Panc1 (cell line): ENCODE data around the gene GALNT13. TPM values are rescaled to one million over a fixed set of nuclear protein-coding genes. Genes with fewer than 3 reads are reported as not detected.

Experiments
- ATAC-seq: fragments of 200-7000 bp; cut with Tn5 transposase; 2 replicates; pipeline ENCODE4 v1.9.1; 2020; ENCODE audit warnings: mild to moderate bottlenecking, moderate library complexity
- BruUV-seq: library from RNA; stranded (reverse); fragments of 400-500 nt; replicated peaks from 2 replicates; lab custom pipeline; 2021; lab: Mats Ljungman, UMichigan
- CTCF ChIA-PET: fragments of 300-600 bp; sonication (Branson Sonifier 250); formaldehyde crosslinking; loops from one replicate; lab custom pipeline; 2022; ENCODE audit warnings: antibody characterized with exemption; lab: Charles Lee
- POLR2A ChIA-PET: fragments of 300-600 bp; sonication (Branson Sonifier 250); formaldehyde crosslinking; loops from one replicate; lab custom pipeline; 2022; ENCODE audit warnings: antibody characterized with exemption; lab: Charles Lee
- DNase-seq: peaks from one replicate; pipeline ENCODE4 v3.0.0-alpha.2; 2010; ENCODE audit warnings: low read depth, low spot score
- H3K27ac ChIP-seq: 2 replicates; pipeline ENCODE4 v1.5.1; 2011; ENCODE audit warnings: mild to moderate bottlenecking, low read length, inconsistent platforms
- H3K27me3 ChIP-seq: fragments of 200-500 bp; sonication (Bioruptor generic); 2 replicates; pipeline ENCODE4 v1.6.0; 2014; ENCODE audit warnings: low read length, inconsistent platforms; ENCODE audit not compliant: control insufficient read depth, insufficient read depth
- H3K36me3 ChIP-seq: fragments of 200-500 bp; sonication (Bioruptor generic); 2 replicates; pipeline ENCODE4 v1.5.1; 2014; ENCODE audit warnings: inconsistent platforms, mild to moderate bottlenecking, low read length, moderate library complexity; ENCODE audit not compliant: control insufficient read depth, insufficient read depth
- H3K4me1 ChIP-seq: 2 replicates; pipeline ENCODE4 v1.5.1; 2011; ENCODE audit warnings: inconsistent platforms, mild to moderate bottlenecking, low read length, moderate library complexity; ENCODE audit not compliant: control insufficient read depth, insufficient read depth
- H3K4me3 ChIP-seq, 2 experiments: 2 replicates each; pipeline ENCODE4 v1.5.1; 2011 to 2012; ENCODE audit warnings: low read depth in 2 of 2, low read length in 2 of 2, mild to moderate bottlenecking in 2 of 2, inconsistent platforms in 1 of 2, moderate library complexity in 1 of 2
- H3K9me3 ChIP-seq: fragments of 200-500 bp; sonication (Bioruptor generic); 2 replicates; pipeline ENCODE4 v1.5.1; 2014; ENCODE audit warnings: low read depth, mild to moderate bottlenecking, inconsistent platforms, low read length, moderate library complexity; ENCODE audit not compliant: control insufficient read depth, insufficient read depth
- CTCF ChIP-seq: fragments of 450-650 bp; IDR thresholded peaks from 2 replicates; pipeline ENCODE4 v1.5.1; 2017; ENCODE audit warnings: mild to moderate bottlenecking
- POLR2AphosphoS5 ChIP-seq: IDR thresholded peaks from 2 replicates; pipeline ENCODE4 v1.6.1; 2012; ENCODE audit warnings: mild to moderate bottlenecking, low read depth, low read length, moderate library complexity
- REST ChIP-seq, 2 experiments: IDR thresholded peaks; 2 replicates each; pipeline ENCODE4 v1.6.1; 2011 to 2012; ENCODE audit warnings: low read depth in 2 of 2, control low read depth in 1 of 2, low read length in 1 of 2, mild to moderate bottlenecking in 1 of 2, moderate library complexity in 1 of 2; ENCODE audit not compliant: insufficient read depth in 1 of 2
- SIN3A ChIP-seq: IDR thresholded peaks from 2 replicates; pipeline ENCODE4 v1.6.1; 2012; ENCODE audit warnings: low read depth, mild to moderate bottlenecking, low read length, moderate library complexity, borderline replicate concordance; ENCODE audit not compliant: insufficient read depth
- TCF7L2 ChIP-seq: IDR thresholded peaks from 2 replicates; pipeline ENCODE4 v1.6.1; 2011; ENCODE audit warnings: mild to moderate bottlenecking, low read depth, low read length, inconsistent platforms
- in situ Hi-C: cut with HindIII; loops from 2 replicates; pipeline ENCODE4 v1.10.0; 2016; ENCODE audit warnings: low sequenced_read_pairs, low pct_unique_long_range_greater_than_20kb
- intact Hi-C: fragments of 100-400 bp; cut with micrococcal nuclease; formaldehyde crosslinking; loops from one replicate; pipeline ENCODE4 v1.10.0; 2022; ENCODE audit not compliant: unreplicated experiment
- total RNA-seq: library from RNA; stranded (reverse); gene quantifications from one replicate; pipeline ENCODE4 v1.2.1, GENCODE V29; 2021; ENCODE audit not compliant: unreplicated experiment

The GALNT13 gene
- total RNA-seq, 1 experiment from 2014 or later: not detected

DNA sequence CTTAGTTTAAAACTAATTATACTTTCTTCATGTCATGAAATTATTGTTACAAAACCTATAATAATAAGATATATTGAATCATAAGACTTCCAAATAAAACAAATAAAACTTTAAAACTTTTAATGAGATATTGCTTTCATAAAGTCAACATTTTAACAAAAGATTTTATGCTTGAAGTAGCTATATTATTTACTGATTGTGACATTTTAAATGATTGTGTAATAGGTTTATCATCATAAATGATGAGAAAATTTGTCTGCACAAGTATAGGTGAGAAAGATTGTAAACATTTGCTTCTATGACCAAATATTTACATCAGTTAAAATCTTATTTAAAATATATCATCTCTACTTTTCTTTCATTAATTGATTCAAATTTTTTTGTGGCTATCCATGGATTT is 5.1 kb upstream of the GALNT13 start:
- DNase-seq (no peak), ATAC-seq (no peak)
- Histone ChIP-seq H3K4me3 (no peak overlapping the region), H3K27ac (no peak overlapping the region), H3K9me3 (no peaks in the 10 kb centered on the region), H3K36me3 (no peaks in the 10 kb centered on the region; the same call in 1 of the 2 replicates), H3K4me1 (no peaks in the 10 kb centered on the region), H3K27me3 (no peaks in the 10 kb centered on the region)
- intact Hi-C loops (no loop called here), in situ Hi-C loops (no loop called here)
- no TSS peak for BruUV-seq
- ChIA-PET CTCF (no interaction called here), POLR2A (no interaction called here)
- TF ChIP-seq REST (IDR thresholded peaks at IDR 0.05; ENCODE audit: insufficient read depth in 1 of 2, low read depth in 2 of 2, low read length in 1 of 2): no peak

DNA sequence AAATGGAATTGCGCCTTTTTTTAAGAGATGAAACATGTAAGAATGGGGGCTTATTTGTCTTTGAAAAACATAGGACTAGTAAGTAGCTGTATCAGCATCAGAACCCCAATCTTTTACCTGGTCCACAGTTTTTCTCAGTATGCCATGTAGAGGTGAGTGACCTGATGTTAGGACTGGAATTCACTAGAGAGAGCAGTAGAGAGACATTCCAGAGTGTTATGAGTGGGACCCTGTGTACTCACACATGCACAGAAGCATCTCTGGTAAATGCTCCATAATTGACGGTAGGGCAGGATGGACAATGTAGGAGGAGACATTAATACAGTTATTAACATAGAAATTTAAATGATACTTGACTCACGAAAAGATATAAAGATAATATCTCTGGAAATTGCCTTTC is 1.4 kb upstream of the GALNT13 start:
- Histone ChIP-seq H3K4me1 (no peaks in the 10 kb centered on the region), H3K9me3 (no peaks in the 10 kb centered on the region), H3K27ac (no peak overlapping the region), H3K27me3 (no peaks in the 10 kb centered on the region), H3K36me3 (no peaks in the 10 kb centered on the region), H3K4me3 (no peak overlapping the region)
- ChIA-PET CTCF (no interaction called here), POLR2A (no interaction called here)
- ATAC-seq (no peak), DNase-seq (no peak)
- no TSS peak for BruUV-seq
- intact Hi-C loops (no loop called here), in situ Hi-C loops (no loop called here)
- TF ChIP-seq CTCF (peak; percentile 20; the same call in 1 of the 2 replicates), TCF7L2 (no peak)

GRCh38 chr2:153872311-153873051 is 759 bp downstream of the GALNT13 start:
- Histone ChIP-seq H3K27me3 (no peaks in the 10 kb centered on the region), H3K4me1 (no peaks in the 10 kb centered on the region), H3K9me3 (no peaks in the 10 kb centered on the region), H3K36me3 (no peaks in the 10 kb centered on the region), H3K27ac (no peak overlapping the region), H3K4me3 (no peak overlapping the region)
- in situ Hi-C loops (no loop called here), intact Hi-C loops (no loop called here)
- ATAC-seq (no peak), DNase-seq (no peak)
- ChIA-PET CTCF (no interaction called here), POLR2A (no interaction called here)
- no peak for TF ChIP-seq SIN3A
- no peak for TF ChIP-seq TCF7L2
- TF ChIP-seq POLR2AphosphoS5: no peak
- TF ChIP-seq REST (IDR thresholded peaks at IDR 0.05; ENCODE audit: insufficient read depth in 1 of 2, low read depth in 2 of 2, low read length in 1 of 2): no peak
- TF ChIP-seq CTCF: no peak
- BruUV-seq: no TSS peak
